ENCODE measurements around the gene APBA2.

Gene APBA2

GRCh38 chr15:29127506-29128430, 242.0 kb downstream of the APBA2 start:
- DNase-seq, result peak; percentile 17

GRCh38 chr15:29128671-29129070, 242.9 kb downstream of the APBA2 start:
- DNase-seq, result no peak

GRCh38 chr15:29129221-29129620, 243.4 kb downstream of the APBA2 start:
- DNase-seq, result no peak

GRCh38 chr15:29129926-29130325, 244.2 kb downstream of the APBA2 start:
- no peak for DNase-seq

GRCh38 chr15:29130476-29130875, 244.7 kb downstream of the APBA2 start:
- no peak for DNase-seq

GRCh38 chr15:29130951-29131839, 245.4 kb downstream of the APBA2 start:
- DNase-seq, result no peak

- no peak for DNase-seq
These were observed 246.2 kb downstream of the APBA2 start for GRCh38 chr15:29131840-29132420.

GRCh38 chr15:29132735-29133181, 247.0 kb downstream of the APBA2 start:
- no peak for DNase-seq

GRCh38 chr15:29133321-29133720, 247.5 kb downstream of the APBA2 start:
- no peak for DNase-seq

- DNase-seq, result no peak
These were observed 248.0 kb downstream of the APBA2 start for GRCh38 chr15:29133791-29134190.

- DNase-seq, result no peak
These were observed 248.5 kb downstream of the APBA2 start for GRCh38 chr15:29134239-29134638.

GRCh38 chr15:29134641-29135308, 249.0 kb downstream of the APBA2 start:
- DNase-seq, result no peak

- DNase-seq, result no peak
These were observed 249.5 kb downstream of the APBA2 start for GRCh38 chr15:29135309-29135657.

GRCh38 chr15:29135702-29136646, 250.2 kb downstream of the APBA2 start:
- DNase-seq, result no peak

GRCh38 chr15:29138260-29138659, 252.5 kb downstream of the APBA2 start:
- no peak for DNase-seq

GRCh38 chr15:29139072-29139471, 253.3 kb downstream of the APBA2 start:
- no peak for DNase-seq

GRCh38 chr15:29139540-29140459, 254.0 kb downstream of the APBA2 start:
- DNase-seq, result no peak

GRCh38 chr15:29140475-29141307, 254.9 kb downstream of the APBA2 start:
- no peak for DNase-seq

Data from left hindlimb (tissue), 1 donor.